DMS114 treated with DMSO at 0.1 percent for 48 hours (cell line): Measurements from ENCODE around the gene IQGAP1.

Source experiments
- DNase-seq: peaks from one replicate; lab custom pipeline; 2025; ENCODE audit not compliant: unreplicated experiment; lab: John Stamatoyannopoulos, UW

The IQGAP1 gene

GRCh38 chr15:90375071-90375470, 13.0 kb upstream of the IQGAP1 start:
- DNase-seq: no peak

GRCh38 chr15:90376789-90377188, 11.3 kb upstream of the IQGAP1 start:
- no peak for DNase-seq

DNA sequence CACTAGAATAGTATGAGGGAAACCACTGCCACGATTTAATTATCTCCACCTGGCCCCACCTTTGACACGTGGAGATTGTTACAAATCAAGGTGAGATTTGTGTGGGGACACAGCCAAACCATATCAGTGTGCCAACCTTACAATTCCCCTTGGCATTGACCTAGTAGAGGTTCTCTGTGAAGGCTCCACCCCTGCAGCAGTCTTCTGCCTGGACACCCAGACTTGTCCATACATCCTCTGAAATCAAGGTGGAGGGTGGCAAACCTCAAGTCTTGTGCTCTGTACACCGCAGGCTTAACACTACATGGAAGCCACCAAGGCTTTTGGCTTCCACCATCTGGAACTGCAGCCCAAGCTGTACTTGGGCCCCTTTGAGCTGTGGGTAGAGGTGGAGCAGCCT, 8.8 kb upstream of the IQGAP1 start:
- no peak for DNase-seq

DNA sequence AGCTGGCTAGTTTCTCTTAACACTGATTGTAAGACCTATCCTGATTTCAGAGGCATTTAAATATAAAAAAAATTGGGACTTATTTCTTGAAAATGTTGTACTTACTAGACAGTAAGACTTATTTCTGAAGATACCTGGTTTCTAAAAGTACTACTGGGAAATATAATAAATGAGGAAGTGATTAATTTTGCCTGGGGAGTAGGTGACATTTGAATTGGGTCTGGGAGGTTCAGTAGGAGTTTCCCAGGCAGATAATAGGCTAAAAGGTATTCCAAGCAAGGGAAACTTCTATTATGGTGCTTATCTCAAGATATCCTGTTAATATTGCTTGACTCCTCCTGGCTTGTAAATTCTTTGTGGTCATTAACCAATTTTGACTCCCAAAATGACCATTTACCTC, 6.5 kb upstream of the IQGAP1 start:
- no peak for DNase-seq

DNA sequence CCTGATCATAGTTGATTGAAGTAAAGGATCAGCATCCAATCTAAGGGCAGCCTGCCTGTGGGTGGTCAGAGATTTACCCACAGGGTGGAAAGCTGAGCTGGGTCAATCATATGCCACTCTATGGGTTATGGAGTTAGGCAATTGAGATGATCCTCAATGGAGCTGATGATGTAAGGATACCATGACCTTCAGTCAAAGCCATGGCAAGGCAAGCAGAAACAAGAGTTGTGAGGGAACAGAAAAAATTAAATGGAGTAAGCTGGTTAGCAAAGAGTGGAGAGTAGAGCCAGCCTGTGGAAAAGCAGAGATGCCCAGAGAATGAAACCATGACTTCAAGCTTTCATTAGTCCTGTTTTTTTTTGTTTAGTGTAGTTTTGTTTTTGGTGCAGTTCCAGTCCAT, 5.7 kb upstream of the IQGAP1 start:
- DNase-seq: no peak

GRCh38 chr15:90386221-90386620, 1.8 kb upstream of the IQGAP1 start:
- no peak for DNase-seq

GRCh38 chr15:90388462-90389380, 679 bp downstream of the IQGAP1 start:
- DNase-seq: no peak

GRCh38 chr15:90389513-90389912, 1.5 kb downstream of the IQGAP1 start:
- DNase-seq: no peak

DNA sequence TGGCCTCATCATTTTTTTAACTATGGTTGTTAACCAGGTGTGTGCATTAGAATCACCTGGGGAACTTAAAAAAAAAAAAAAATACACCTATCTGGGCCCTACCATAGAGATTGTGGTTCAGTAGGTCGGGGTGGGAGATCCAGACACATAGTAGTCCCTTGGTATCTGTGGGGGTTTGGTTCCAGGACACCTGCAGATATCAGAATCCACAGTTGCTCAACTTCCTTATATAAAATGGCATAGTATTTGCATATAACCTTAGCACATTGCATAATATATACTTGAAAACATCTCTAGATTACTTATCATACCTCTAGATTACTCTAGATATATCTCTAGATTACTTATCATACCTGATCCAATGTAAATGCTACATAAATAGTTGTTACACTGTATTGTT, 5.0 kb downstream of the IQGAP1 start:
- no peak for DNase-seq

DNA sequence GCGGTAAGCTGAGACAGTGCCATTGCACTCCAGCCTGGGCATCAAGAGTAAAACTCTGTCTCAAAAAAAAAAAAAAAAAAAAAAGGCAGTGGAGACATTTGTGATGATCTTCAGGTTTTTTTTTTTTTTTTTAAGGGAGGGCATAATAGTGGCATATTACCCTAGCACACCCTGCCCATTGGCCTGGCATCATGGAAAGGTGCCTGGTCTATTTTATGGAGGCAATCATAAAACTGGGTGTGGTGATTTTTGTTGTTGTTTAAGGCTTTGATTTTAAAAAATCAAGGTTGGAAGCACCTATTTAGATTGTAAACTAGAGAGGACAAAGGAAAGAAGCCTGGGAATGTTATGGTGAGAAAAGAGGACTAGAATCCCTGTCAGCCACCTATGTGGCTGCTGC, 6.0 kb downstream of the IQGAP1 start:
- DNase-seq: no peak

- no peak for DNase-seq
Measured at GRCh38 chr15:90394748-90395442, 6.9 kb downstream of the IQGAP1 start.

- DNase-seq: no peak
Measured at GRCh38 chr15:90396321-90396720, 8.3 kb downstream of the IQGAP1 start.

DNA sequence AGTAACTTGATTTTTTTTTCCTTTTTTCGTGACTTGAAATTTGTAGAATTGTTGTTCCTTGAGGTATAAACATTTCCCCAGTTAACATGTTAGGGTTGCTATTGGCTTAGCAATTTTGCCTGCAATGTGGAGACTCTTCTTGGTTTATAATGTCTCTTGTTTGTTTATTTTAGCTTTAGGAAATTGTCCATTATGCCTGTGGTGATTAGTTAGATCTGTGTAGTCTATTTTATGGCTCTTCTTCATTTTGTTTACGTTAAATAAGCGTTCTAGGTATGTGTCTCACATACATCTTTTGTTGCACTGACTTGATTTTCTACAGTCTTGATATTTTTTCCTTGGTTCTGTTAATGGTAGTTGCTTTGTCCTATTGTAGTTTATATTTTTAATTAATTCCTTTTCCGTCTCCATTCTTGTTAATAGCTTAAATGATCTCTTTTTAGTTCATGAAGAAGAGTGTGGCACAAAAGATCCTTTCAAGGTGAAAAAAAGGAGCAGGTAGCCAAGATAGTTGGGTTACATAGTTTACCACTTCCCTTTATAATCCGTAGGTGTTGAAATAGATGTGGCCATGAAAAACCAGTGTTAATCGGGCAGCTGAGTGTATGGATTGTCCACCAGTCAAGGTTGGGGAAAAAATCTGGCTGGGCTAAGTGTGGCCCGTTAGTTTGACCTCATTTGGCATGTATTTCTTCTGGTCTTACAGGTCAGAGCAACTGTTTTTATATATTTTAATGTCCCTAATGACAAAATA, 12.1 kb downstream of the IQGAP1 start:
- no peak for DNase-seq

- DNase-seq: no peak
Measured at GRCh38 chr15:90400759-90401314, 12.8 kb downstream of the IQGAP1 start.

DNA sequence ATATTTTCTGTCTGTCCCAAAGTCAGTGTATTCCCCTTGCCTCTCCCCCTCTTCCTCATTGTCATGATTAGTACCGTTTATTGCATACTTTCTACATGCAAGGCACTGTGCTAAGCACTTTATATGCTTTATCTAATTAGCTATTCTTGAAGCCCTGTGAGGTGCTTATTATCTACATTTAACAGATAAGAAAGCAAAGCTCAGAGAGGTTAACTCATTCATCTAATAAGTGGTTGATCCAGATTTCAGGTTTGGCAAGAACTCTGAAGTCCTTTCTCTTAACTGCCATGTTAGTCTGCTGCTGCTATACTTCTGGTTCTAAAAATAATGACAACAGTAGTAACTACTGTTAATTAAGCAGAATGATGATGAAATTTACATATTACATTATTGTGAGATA, 13.5 kb downstream of the IQGAP1 start:
- DNase-seq: no peak

DNA sequence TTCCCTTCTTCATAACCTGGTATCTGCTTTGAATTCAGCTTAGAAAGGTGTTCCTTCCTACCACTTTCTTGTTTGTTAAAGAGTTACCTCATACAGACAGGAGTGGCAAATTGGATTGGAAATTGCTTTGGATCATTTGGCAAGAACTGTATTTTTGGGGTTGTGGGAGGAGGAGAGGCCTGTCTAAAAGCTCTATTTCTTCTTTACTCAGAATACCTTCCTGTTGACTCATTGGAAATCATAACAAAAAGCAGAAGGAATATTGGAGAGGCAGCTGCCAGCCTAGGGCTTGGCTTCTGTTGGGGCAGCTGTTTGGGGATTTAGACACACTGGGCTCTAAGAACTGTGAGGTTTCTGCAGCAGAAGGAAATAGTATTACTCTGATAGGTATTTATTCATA, 14.2 kb downstream of the IQGAP1 start:
- no peak for DNase-seq

DNA sequence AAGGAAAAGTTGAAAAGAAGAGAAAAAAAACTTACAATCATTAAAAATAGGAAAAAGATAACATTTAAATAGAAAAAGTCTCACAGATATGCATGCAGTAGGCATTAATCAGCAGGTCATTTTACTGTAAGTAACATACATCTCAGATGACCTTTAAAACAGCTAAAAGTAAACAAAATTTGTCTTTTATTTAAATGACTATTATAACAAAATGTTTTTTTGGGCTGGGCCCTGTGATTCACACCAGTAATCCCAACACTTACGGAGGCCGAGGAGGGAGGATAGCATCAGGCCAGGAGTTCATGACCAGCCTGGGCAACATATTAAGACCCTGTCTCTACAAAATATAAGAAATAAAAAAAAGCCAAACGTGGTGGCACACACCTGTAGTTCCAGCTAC, 14.7 kb downstream of the IQGAP1 start:
- DNase-seq: no peak

DNA sequence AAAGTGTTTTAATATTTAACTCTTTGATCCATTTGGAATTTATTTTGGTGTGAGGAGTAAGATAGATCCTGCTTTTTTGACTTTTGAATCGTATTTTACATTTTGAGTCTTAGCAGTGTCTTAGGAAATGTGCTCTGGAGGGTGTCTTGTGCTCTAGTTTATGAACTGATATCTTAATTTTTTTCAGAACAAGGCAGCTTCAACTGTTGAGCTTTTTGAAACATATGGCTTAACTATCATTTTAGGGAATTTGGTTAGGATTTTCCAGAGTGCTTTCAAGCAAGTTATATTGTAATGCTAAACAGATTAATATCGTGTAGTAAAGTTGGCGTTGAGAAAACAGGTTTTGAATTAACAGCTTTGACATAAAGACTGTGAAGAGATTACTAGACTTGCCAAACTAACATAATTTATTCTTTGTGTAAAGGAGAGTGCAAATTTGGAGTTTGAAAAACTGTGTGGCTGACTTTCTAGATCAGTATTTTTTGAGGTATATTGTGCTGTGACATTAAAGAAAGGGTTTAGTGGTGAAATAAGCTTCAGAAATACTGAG, 17.1 kb downstream of the IQGAP1 start:
- DNase-seq: no peak

- no peak for DNase-seq
Measured at GRCh38 chr15:90407336-90407735, 19.3 kb downstream of the IQGAP1 start.

DNA sequence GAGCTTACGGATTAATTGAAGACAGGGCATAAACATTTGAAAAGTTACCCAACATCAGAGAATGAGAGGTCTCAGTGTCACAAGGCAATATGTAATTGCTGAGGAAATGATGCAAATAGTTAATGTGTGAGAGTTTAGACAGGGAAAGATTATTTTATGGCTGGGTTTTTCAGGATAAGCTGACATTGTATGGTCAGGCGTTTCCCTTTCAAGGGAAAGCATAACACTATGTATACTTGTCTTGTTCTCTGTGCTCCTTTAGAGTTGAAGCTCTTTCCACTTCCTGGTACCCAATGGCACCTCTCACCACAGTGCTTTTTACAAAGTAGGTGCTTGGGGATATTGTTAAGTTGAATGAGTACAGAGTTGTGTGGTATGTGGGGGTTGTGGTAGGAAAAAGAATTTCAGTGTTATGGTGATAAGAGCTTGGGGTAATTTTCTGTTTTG, 19.9 kb downstream of the IQGAP1 start:
- DNase-seq: no peak

GRCh38 chr15:90408657-90409056, 20.6 kb downstream of the IQGAP1 start:
- DNase-seq: no peak
